Measurements from ENCODE around the gene GATD1. TPM values are rescaled to one million over a fixed set of nuclear protein-coding genes. Genes with fewer than 3 reads are reported as not detected.

Gene GATD1
- total RNA-seq = 10 to 100 TPM; 13.4 to 30.8 (median 21.5) TPM
- 10 to 100 TPM; 20.4 to 20.5 TPM for polyA plus RNA-seq
- long read RNA-seq, donor 1, full-length matches to known transcripts = 3 of 8 reads
- long read RNA-seq, donor 1, partial matches to known transcripts = 0 of 8 reads
- long read RNA-seq, donor 1, other reads (novel, unspliced or antisense) = 5 of 8 reads
- long read RNA-seq, donor 2, full-length matches to known transcripts = 6 of 16 reads
- long read RNA-seq, donor 2, partial matches to known transcripts = 4 of 16 reads
- long read RNA-seq, donor 2, other reads (novel, unspliced or antisense) = 6 of 16 reads
- long read RNA-seq, donor 3, full-length matches to known transcripts = 1 of 2 reads
- long read RNA-seq, donor 3, partial matches to known transcripts = 0 of 2 reads
- long read RNA-seq, donor 3, other reads (novel, unspliced or antisense) = 1 of 2 reads

GRCh38 chr11:777288-778255 is at the start of gene GATD1:
GATD1 (minus strand) TSS chr11:777487; CDS start chr11:777462, 25 bp downstream.
- H3K4me3 ChIP-seq = peak within 1 kb of the TSS; percentile 53 to 100 (median 92)
- peaks cover 0 to 23% (median 10%) of the 10 kb centered on the region in 9 donors for H3K36me3 ChIP-seq
- DNase-seq (peak; percentile 92 to 97 (median 94)), ATAC-seq (peak; percentile 80 to 95 (median 92))
- H3K27ac ChIP-seq = peak within 1 kb of the TSS; percentile 22 to 94 (median 84)
- 1 to 4% (median 1%) methylated on average over 34 to 110 of the region's 110 CpGs for WGBS, 4 donors
- H3K9me3 ChIP-seq = no peaks in the 10 kb centered on the region
- intact Hi-C loops (cut with DNase I) = loop anchor here in 1 of 10 donors (1.0 kb wide), 1 partner anchor 21 kb away; the partner anchor contains the start of gene SLC25A22
- H3K27me3 ChIP-seq = no peaks in the 10 kb centered on the region
- TF ChIP-seq POLR2A (IDR thresholded peaks at IDR 0.05) (peak in 1 of 2 donors; percentile 92), CTCF (IDR thresholded peaks at IDR 0.05) (peak in 1 of 12 donors; percentile 8)
- peaks cover 0 to 44% (median 27%) of the 10 kb centered on the region in 12 donors for H3K4me1 ChIP-seq

- intact Hi-C loops (cut with DNase I) = no loop called here
- H3K36me3 ChIP-seq = peaks cover 0 to 40% (median 30%) of the 10 kb centered on the region in 9 donors
- H3K4me3 ChIP-seq = peak overlapping the region; percentile 39 to 69 (median 60)
- WGBS, 4 donors = 2 to 6% (median 4%) methylated on average over 12 to 22 of the region's 22 CpGs
- peak overlapping the region; percentile 71 to 91 (median 83) for H3K27ac ChIP-seq
- peak in 1 of 4 donors; percentile 0 for ATAC-seq
- H3K4me1 ChIP-seq = peaks cover 2 to 78% (median 60%) of the 10 kb centered on the region in 12 donors
- peak in 1 of 5 donors; percentile 63 for DNase-seq
- H3K27me3 ChIP-seq = peaks cover 0 to 33% (median 0%) of the 10 kb centered on the region in 9 donors
- no peaks in the 10 kb centered on the region for H3K9me3 ChIP-seq
- TF ChIP-seq POLR2A (IDR thresholded peaks at IDR 0.05) (no peak), CTCF (IDR thresholded peaks at IDR 0.05) (no peak)
These were observed 49.5 kb upstream of the GATD1 start for GRCh38 chr11:826836-827145.

DNA sequence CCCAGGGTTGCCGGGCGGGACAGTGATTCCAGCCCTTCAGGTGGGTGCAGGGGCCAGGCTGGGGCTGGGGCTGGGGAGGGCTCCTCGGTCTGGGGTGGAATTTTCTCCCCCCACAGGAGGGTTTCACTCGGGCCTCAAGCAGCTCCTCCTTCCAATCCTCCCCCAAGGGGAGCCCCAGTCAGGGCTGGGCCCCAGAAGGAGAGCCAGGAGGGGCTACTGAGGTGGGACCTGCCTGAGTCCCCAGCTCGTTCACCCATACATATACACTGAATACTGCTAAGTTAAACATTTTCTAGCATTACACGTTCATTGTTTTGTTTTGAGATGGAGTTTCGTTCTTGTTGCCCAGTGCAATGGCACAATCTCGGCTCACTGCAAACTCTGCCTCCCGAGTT is 48.9 kb upstream of the GATD1 start:
- no peak for DNase-seq
- peaks cover 4 to 78% (median 63%) of the 10 kb centered on the region in 12 donors for H3K4me1 ChIP-seq

More for the DNA sequence above, 48.9 kb upstream of the GATD1 start:
- Histone ChIP-seq H3K4me3 (peak overlapping the region in 5 of 12 donors; percentile 55 to 63 (median 61)), H3K9me3 (no peaks in the 10 kb centered on the region), H3K36me3 (peaks cover 0 to 43% (median 30%) of the 10 kb centered on the region in 9 donors), H3K27ac (peak overlapping the region in 11 of 12 donors; percentile 71 to 91 (median 82)), H3K27me3 (peaks cover 0 to 27% (median 0%) of the 10 kb centered on the region in 9 donors)
- intact Hi-C loops (cut with DNase I) = no loop called here
- no peak for ATAC-seq
- whole genome bisulfite sequencing, 4 donors = 74 to 88% (median 82%) methylated on average over 7 to 9 of the region's 9 CpGs
- TF ChIP-seq CTCF (IDR thresholded peaks at IDR 0.05) (no peak), POLR2A (IDR thresholded peaks at IDR 0.05) (no peak)
